ENCODE measurements around the gene DPM2.

Gene DPM2

DNA sequence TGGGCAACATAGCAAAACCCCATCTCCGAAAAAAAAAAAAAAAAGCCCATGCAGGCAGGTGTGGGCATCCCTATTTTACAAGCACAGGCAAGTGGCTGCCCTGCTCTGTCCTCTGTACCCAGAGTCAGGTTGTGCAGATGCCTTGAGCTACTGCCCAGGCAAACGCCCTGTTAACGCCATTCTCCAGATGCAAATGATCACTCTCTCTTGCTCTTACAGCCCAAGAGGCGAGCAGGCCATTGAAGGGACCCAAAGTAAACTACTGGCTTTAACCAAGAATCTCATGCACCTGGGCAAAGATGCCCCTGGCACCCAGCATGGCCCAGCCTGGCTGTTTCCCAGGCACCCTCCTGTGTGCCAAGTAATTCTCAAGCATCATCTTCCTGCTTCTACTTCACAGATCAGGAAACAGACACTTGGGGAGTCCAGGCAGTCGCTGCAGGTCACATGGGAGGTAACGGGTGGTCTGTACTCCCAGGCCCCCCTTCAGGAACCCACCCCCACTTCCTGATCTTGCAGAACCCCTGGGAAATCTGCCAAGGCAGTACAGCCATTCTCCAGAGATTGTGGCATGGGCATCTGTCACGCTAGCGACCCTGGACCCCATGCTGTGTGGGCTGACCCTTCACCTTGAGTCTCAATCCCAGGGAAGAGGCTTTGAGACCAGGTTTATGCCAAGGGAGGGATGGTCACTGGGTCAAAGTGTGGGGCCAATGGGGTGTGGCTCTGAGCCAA lies 28.9 kb upstream of the DPM2 start:
- TF ChIP-seq, protein P1, sequence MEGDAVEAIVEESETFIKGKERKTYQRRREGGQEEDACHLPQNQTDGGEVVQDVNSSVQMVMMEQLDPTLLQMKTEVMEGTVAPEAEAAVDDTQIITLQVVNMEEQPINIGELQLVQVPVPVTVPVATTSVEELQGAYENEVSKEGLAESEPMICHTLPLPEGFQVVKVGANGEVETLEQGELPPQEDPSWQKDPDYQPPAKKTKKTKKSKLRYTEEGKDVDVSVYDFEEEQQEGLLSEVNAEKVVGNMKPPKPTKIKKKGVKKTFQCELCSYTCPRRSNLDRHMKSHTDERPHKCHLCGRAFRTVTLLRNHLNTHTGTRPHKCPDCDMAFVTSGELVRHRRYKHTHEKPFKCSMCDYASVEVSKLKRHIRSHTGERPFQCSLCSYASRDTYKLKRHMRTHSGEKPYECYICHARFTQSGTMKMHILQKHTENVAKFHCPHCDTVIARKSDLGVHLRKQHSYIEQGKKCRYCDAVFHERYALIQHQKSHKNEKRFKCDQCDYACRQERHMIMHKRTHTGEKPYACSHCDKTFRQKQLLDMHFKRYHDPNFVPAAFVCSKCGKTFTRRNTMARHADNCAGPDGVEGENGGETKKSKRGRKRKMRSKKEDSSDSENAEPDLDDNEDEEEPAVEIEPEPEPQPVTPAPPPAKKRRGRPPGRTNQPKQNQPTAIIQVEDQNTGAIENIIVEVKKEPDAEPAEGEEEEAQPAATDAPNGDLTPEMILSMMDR (IDR thresholded peaks at IDR 0.05; ENCODE audit: borderline replicate concordance, insufficient read depth, low read depth, low read length): no peak

DNA sequence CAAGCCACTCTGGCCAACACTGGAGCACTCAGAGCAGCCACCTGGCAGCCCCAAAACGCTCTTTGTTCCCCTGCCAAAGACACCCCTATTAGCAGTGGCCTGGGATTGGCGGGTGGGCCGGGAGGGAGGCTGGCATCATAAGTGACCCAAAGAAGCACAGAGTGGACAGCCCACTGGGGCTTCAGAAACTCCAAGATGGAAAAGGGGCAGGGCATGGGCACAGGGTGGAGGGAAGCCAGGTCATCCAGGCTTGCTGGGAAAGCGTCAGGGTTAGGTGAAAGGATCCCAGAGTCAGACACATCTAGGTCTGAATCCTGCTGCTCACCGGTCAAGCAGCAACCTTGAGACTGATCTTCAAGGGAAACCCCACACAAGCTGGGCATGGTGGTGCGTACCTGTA lies 28.3 kb upstream of the DPM2 start:
- TF ChIP-seq, protein P1 (IDR thresholded peaks at IDR 0.05; ENCODE audit: borderline replicate concordance, insufficient read depth, low read depth, low read length): no peak
- no peak overlapping the region for H3K4me3 ChIP-seq (ENCODE audit: low read depth, low read length)

More for the DNA sequence above, 28.9 kb upstream of the DPM2 start:
- no peak overlapping the region for H3K4me3 ChIP-seq (ENCODE audit: low read depth, low read length)

DNA sequence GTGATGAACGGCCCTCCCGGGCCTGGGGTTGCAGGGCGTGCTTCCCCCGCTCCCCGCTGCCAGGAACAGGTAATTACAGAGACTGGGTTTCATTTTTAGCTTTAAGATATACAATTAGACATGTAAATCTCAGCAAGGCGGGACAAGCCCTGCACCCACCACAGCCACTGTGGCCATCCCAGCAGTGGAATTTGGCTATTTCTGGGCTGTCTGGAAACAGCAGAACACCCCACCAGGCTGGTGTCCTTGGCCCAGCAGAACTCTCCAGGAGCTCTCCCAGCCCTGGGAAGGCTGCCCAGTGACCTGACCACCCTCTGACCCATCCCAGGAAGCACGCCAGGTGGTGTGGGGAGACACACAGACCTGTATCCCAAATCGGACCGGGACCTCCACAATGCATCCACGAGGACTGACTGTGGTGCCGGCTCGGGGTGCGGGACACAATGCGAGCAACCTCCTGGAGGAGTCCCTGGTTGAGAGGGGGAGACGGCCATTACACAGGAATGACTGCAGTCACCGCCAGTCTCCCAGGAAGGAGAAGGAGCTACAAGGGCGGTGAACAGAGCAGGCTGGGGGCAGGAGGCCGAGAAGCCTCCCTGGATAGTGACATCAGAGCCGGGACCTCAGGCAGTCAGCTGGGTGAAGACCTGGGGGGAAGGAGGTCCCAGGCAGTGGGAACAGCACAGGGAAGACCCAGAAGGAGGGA lies 25.9 kb upstream of the DPM2 start:
- TF ChIP-seq, protein P1 (IDR thresholded peaks at IDR 0.05; ENCODE audit: borderline replicate concordance, insufficient read depth, low read depth, low read length): no peak
- no peak overlapping the region for H3K4me3 ChIP-seq (ENCODE audit: low read depth, low read length)

DNA sequence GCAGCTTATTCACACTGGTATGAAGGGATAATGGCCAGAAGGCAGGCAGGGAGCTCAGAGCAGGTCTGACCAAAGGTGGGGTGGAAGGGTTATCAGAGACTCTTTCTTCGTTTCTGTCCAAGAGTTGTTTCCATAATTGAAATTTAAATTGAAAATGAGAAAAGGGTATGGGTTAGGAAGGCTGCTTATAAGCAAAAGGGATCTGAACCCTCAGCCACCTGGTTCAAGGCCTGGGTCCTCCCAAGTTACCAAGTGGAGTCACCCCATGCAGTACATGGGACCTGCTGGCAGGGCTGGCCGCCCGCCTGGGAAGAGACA lies 25.3 kb upstream of the DPM2 start:
- no peak overlapping the region for H3K4me3 ChIP-seq (ENCODE audit: low read depth, low read length)
- TF ChIP-seq, protein P1 (IDR thresholded peaks at IDR 0.05; ENCODE audit: borderline replicate concordance, insufficient read depth, low read depth, low read length): no peak

DNA sequence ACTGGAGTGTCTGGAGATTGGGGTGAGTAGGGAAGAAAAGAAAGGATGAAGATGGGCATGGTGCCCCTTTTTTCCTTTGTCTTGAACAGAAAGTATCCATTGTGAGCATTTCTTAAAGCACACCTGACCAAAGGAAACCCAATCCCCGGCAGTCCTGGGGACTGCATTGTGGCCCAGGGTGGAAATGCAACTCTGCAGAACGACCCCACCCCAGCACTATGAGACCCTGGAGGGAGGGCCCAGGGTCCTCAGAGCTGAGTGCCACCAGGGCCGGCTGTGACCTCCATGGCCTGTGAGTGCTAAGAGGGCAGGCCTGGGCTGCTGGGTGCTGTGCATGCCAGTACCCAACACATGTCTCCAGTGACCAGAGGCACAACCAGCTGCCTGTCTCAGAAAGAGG lies 24.6 kb upstream of the DPM2 start:
- H3K4me3 ChIP-seq (ENCODE audit: low read depth, low read length): no peak overlapping the region
- TF ChIP-seq, protein P1 (IDR thresholded peaks at IDR 0.05; ENCODE audit: borderline replicate concordance, insufficient read depth, low read depth, low read length): no peak

DNA sequence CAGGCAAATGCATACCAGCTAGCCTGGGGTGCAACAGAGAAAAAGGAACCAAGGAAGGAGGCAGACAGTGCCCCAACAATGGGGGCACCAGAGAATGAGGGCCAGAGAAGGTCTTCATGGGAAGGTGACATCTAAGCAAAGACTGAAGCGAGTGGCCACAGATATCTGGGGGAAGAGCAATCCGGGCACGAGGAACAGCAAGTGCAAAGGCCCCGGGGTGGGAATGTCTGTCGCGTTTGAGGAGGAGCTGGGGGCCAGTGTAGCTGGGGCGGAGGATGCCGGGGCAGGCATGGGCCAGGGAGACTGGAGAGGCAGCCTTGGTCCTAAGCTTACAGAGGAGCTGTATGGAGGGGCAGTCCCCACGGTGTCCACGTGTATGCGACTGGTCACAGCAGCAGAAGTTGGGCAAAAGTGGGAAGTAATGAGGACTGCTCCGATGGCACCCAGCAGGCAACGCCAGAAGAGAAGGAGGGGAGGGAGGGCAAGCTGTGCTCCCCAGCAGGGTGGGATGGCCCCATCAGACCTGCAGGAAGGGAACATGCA lies 24.0 kb upstream of the DPM2 start:
- TF ChIP-seq, protein P1 (IDR thresholded peaks at IDR 0.05; ENCODE audit: borderline replicate concordance, insufficient read depth, low read depth, low read length): no peak
- H3K4me3 ChIP-seq (ENCODE audit: low read depth, low read length): no peak overlapping the region

DNA sequence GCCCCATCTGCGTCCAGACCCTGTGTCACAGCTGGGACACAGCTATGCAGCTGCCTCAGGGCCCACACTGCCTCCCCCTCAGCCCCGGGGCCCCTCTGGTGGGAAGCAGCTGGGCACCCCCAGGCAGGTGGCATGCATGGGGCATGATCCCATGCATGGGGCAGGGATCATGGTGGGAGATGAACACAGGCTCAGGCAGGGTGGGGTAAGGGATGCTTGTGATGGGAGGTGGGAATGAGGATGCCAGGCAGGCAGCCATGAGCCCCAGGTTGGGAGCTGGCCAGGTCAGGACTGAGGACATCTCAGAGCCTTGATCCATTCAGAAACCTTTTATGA lies 23.5 kb upstream of the DPM2 start:
- no peak overlapping the region for H3K4me3 ChIP-seq (ENCODE audit: low read depth, low read length)
- TF ChIP-seq, protein P1 (IDR thresholded peaks at IDR 0.05; ENCODE audit: borderline replicate concordance, insufficient read depth, low read depth, low read length): no peak
